Fibroblast of pulmonary artery (primary cell): Measurements from ENCODE around the gene STX1B.
"Not testable (repeated sequence)": the region's sequence is repeated elsewhere in the genome, so short reads cannot be mapped to it uniquely, and the experiment has no call there.

Experiments used
- DNase-seq: peaks from one replicate; pipeline ENCODE4 v3.0.0-alpha.2; 2010; ENCODE audit warnings: low read depth
- H3K4me3 ChIP-seq: replicated peaks from 2 replicates; pipeline ENCODE4 v1.5.1; 2011; ENCODE audit warnings: low read depth, mild to moderate bottlenecking, control low read depth, low read length, moderate library complexity
- CTCF ChIP-seq: IDR thresholded peaks from 2 replicates; pipeline ENCODE4 v1.5.1; 2011; ENCODE audit warnings: mild to moderate bottlenecking, control low read depth, low read length, inconsistent platforms; ENCODE audit errors: missing control alignments

The STX1B gene

DNA sequence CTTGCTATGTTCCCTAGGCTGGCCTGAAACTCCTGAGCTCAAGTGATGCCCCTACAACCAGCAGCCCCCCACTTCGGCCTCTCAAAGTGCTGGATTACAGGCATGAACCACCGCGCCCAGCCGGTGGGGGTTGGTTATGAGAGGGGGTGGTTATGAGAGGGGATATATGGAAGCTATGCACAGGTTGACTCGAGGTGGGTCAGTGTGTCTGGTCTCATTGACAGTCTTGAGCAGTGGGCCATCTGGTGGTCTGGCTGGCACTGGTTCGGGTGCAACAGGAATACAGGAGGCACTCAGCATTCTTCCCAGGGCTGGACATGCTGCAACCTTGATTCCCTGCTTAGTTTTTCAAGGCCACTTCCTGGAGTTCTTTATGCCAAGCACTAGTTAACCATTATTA lies 5.6 kb upstream of the STX1B start:
- no peak for DNase-seq
- H3K4me3 ChIP-seq: no peak overlapping the region
- no peak for TF ChIP-seq CTCF

DNA sequence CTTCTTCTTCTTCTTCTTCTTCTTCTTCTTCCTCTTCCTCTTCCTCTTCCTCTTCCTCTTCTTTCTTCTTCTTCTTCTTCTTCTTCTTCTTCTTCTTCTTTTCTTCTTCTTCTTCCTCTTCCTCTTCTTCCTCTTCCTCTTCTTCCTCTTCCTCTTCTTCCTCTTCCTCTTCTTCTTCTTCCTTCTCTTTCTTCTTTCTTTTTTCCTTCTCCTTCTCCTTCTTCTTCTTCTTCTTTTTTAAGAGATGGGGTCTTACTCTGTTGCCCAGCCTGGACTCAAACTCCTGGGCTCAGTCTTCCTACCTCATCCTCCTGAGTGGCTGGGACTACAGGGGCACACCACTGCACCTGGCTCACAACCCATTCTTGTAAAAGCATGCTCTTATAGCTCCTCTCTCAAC lies 2.9 kb upstream of the STX1B start:
- not testable (repeated sequence) for DNase-seq, H3K4me3 ChIP-seq

DNA sequence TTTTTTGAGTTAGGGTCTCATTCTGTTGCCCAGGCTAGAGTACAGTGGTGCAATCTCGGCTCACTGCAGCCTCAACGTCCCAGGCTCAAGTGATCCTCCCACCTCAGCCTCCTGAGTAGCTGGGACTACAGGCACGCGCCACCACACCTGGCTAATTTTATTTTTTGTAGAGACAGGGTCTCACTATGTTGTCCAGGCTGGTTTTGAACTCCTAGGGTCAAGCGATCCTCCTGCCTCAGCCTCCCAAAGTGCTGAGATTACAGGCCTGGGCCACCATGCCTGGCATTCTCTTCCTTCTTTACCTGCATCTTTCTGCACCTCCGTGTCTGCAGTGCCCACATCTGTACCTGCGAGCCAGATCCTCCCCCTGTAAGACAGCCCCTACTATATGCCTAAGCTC lies 1.4 kb upstream of the STX1B start:
- DNase-seq, H3K4me3 ChIP-seq: not testable (repeated sequence)

- H3K4me3 ChIP-seq: peak overlapping the region; percentile 10
- no peak for TF ChIP-seq CTCF
Observed at GRCh38 chr16:31009894-31010584, 399 bp downstream of the STX1B start.

DNA sequence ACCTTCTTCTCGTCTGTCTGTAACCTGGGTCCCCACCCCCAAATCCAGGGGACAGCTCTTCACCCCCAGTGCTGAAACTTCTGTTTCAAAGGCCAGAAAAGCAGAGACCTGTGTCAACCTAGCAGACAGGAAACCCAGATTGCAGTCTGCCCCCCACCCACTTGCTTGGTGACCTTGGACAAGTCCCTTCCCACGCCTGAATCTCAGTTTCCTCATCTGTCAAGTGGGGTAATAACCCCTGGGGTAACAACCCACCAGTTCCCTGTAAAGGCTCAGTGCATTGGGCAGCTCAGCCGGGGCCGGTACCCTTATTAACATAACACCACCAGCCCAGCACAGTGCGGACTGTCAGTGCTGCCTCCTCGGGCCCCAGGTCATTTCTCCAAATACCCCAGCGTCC lies 1.3 kb downstream of the STX1B start:
- no peak for DNase-seq
- no peak for TF ChIP-seq CTCF
- no peak overlapping the region for H3K4me3 ChIP-seq

More at GRCh38 chr16:31009894-31010584, 399 bp downstream of the STX1B start:
- DNase-seq: no peak

DNA sequence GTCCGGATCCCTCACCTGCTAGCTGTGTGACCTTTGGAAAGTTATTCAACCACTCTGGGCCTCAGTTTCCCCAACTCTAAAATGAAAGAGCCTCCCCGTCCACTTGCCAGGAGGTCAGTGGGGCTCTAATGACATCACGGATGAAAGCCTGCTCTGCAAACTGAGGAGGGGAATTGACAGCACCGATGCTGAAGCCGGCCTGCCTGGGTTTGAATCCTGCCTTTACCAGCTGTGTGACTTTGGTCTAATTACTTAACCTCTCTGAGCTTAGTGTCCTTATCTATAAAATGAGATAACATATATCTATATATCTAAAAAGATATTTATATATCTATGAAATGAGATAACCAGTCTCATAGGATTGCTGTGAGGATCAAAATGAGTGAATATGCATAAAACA lies 1.9 kb downstream of the STX1B start:
- no peak overlapping the region for H3K4me3 ChIP-seq
- no peak for TF ChIP-seq CTCF
- DNase-seq: no peak

- DNase-seq: no peak
- no peak for TF ChIP-seq CTCF
- H3K4me3 ChIP-seq: no peak overlapping the region
Observed at GRCh38 chr16:31008149-31008548, 2.3 kb downstream of the STX1B start.

GRCh38 chr16:31007684-31008083 lies 2.8 kb downstream of the STX1B start:
- no peak overlapping the region for H3K4me3 ChIP-seq
- TF ChIP-seq CTCF: no peak
- no peak for DNase-seq
